Mesenchymal stem cell (in vitro differentiated cells and primary cell): ENCODE data around the gene LHX2.

Source experiments
- DNase-seq: peaks from one replicate; pipeline ENCODE4 v3.0.0-alpha.2; 2013
- H2AFZ ChIP-seq: one replicate; pipeline ENCODE4 v1.6.1; 2013; ENCODE audit warnings: low read depth, mild to moderate bottlenecking, control low read depth, inconsistent platforms, low read length, moderate library complexity
- H2AK5ac ChIP-seq: 2 replicates; pipeline ENCODE4 v1.6.1; 2013; ENCODE audit warnings: low read length, moderate library complexity, mild to moderate bottlenecking, inconsistent platforms; ENCODE audit not compliant: severe bottlenecking
- H2BK120ac ChIP-seq: one replicate; pipeline ENCODE4 v1.6.1; 2013; ENCODE audit warnings: low read depth, mild to moderate bottlenecking, inconsistent platforms, low read length, moderate library complexity
- H2BK12ac ChIP-seq, 2 experiments: one replicate each; pipeline ENCODE4 v1.6.1; 2013; ENCODE audit warnings: inconsistent platforms in 2 of 2, low read length in 2 of 2, mild to moderate bottlenecking in 2 of 2, moderate library complexity in 2 of 2, control low read depth in 1 of 2
- H2BK15ac ChIP-seq: one replicate; pipeline ENCODE4 v1.6.1; 2013; ENCODE audit warnings: mild to moderate bottlenecking, low read depth, inconsistent platforms; ENCODE audit not compliant: poor library complexity, severe bottlenecking
- H2BK5ac ChIP-seq: 2 replicates; pipeline ENCODE4 v1.6.1; 2013; ENCODE audit warnings: low read depth, mild to moderate bottlenecking, low read length, control low read depth, inconsistent platforms; ENCODE audit not compliant: poor library complexity, severe bottlenecking
- H3K14ac ChIP-seq, 2 experiments: one replicate each; pipeline ENCODE4 v1.6.1; 2013; ENCODE audit warnings: inconsistent platforms in 2 of 2, low read length in 2 of 2, control low read depth in 1 of 2, mild to moderate bottlenecking in 1 of 2, moderate library complexity in 1 of 2
- H3K18ac ChIP-seq, 2 experiments: one replicate each; pipeline ENCODE4 v1.6.1; 2013; ENCODE audit warnings: inconsistent platforms in 2 of 2, low read length in 2 of 2, control low read depth in 1 of 2, low read depth in 1 of 2, mild to moderate bottlenecking in 1 of 2
- H3K23ac ChIP-seq, 2 experiments: one replicate each; pipeline ENCODE4 v1.6.1; 2013; ENCODE audit warnings: inconsistent platforms in 2 of 2, low read length in 2 of 2, mild to moderate bottlenecking in 2 of 2, moderate library complexity in 2 of 2, control low read depth in 1 of 2
- H3K27ac ChIP-seq: 2 replicates; pipeline ENCODE4 v1.5.1; 2013; ENCODE audit warnings: mild to moderate bottlenecking, moderate library complexity, low read length, control low read depth, inconsistent platforms; ENCODE audit not compliant: poor library complexity, severe bottlenecking
- H3K27me3 ChIP-seq, 2 experiments: 2 replicates each; pipeline versions ENCODE4 v1.6.1 to v1.7.0; 2013; ENCODE audit warnings: low read length in 2 of 2, mild to moderate bottlenecking in 2 of 2, moderate library complexity in 2 of 2, control low read depth in 1 of 2, inconsistent platforms in 1 of 2; ENCODE audit not compliant: control insufficient read depth in 1 of 2, insufficient read depth in 1 of 2
- H3K36me3 ChIP-seq, 2 experiments: 2 replicates each; pipeline versions ENCODE4 v1.6.1 to v1.7.0; 2013; ENCODE audit warnings: low read length in 2 of 2, control low read depth in 1 of 2, inconsistent platforms in 1 of 2, low read depth in 1 of 2, mild to moderate bottlenecking in 1 of 2; ENCODE audit not compliant: insufficient read depth in 2 of 2, control insufficient read depth in 1 of 2
- H3K4ac ChIP-seq, 2 experiments: one replicate each; pipeline ENCODE4 v1.6.1; 2013; ENCODE audit warnings: inconsistent platforms in 2 of 2, low read length in 2 of 2, mild to moderate bottlenecking in 2 of 2, moderate library complexity in 2 of 2, control low read depth in 1 of 2, low read depth in 1 of 2
- H3K4me1 ChIP-seq: 2 replicates; pipeline ENCODE4 v1.6.1; 2013; ENCODE audit warnings: low read depth, low read length, control low read depth; ENCODE audit not compliant: control insufficient read depth, insufficient read depth
- H3K4me2 ChIP-seq: 2 replicates; pipeline ENCODE4 v1.6.1; 2013; ENCODE audit warnings: low read length, mild to moderate bottlenecking, inconsistent platforms; ENCODE audit not compliant: poor library complexity, severe bottlenecking
- H3K4me3 ChIP-seq, 2 experiments: 2 replicates each; pipeline versions ENCODE4 v1.5.1 to v1.7.0; 2013; ENCODE audit warnings: low read length in 2 of 2, mild to moderate bottlenecking in 2 of 2, control low read depth in 1 of 2, low read depth in 1 of 2; ENCODE audit not compliant: insufficient read depth in 1 of 2
- H3K79me1 ChIP-seq: replicated peaks from 2 replicates; pipeline ENCODE4 v1.6.1; 2013; ENCODE audit warnings: mild to moderate bottlenecking, control low read depth, low read length, inconsistent platforms; ENCODE audit not compliant: poor library complexity, severe bottlenecking
- H3K9ac ChIP-seq: 2 replicates; pipeline ENCODE4 v1.7.0; 2013; ENCODE audit warnings: mild to moderate bottlenecking, low read length, moderate library complexity
- H3K9me3 ChIP-seq: 2 replicates; pipeline ENCODE4 v1.7.0; 2013; ENCODE audit warnings: mild to moderate bottlenecking, low read length; ENCODE audit not compliant: control insufficient read depth
- H4K8ac ChIP-seq: one replicate; pipeline ENCODE4 v1.6.1; 2013; ENCODE audit warnings: inconsistent platforms, mild to moderate bottlenecking, low read length, moderate library complexity
- H4K91ac ChIP-seq: one replicate; pipeline ENCODE4 v1.6.1; 2013; ENCODE audit warnings: mild to moderate bottlenecking, low read length, inconsistent platforms
- WGBS: methylation state at CpG from one replicate; pipeline ENCODE4 v1.1.7; 2013; ENCODE audit warnings: mixed read lengths; 5-methylcytosine and 5-hydroxymethylcytosine counted together

Gene LHX2

DNA sequence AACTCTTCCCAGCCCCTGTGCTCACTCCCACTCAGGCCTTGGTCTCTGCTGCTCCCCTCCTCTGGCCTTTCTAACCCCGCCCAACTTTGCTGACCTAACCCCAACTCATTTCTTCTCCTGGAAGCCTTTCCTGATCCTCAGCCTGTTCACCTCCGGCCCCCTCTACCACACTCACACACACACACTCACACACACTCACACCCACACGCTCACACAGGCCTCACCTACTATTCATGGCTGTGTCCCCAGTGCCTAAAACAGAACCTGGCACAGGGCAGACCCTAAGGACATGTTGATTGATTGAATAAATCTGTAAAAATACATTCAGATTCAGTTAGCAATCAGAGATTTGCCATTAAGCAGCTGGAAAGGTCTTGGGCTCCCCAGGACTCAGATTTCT, 28.5 kb upstream of the LHX2 start:
- H3K27me3 ChIP-seq, result peaks cover 78 to 80% of the 10 kb centered on the region in 2 experiments
- H3K23ac ChIP-seq, result no peak overlapping the region
- no peak overlapping the region for H3K27ac ChIP-seq
- no peak overlapping the region for H2BK12ac ChIP-seq
- no peak overlapping the region for H3K14ac ChIP-seq
- no peak overlapping the region for H3K4me2 ChIP-seq
- H3K4me1 ChIP-seq, result no peaks in the 10 kb centered on the region
- H2AFZ ChIP-seq, result no peak overlapping the region
- no peak overlapping the region for H2BK15ac ChIP-seq
- H2AK5ac ChIP-seq, result no peak overlapping the region
- no peak overlapping the region for H2BK5ac ChIP-seq
- no peak overlapping the region for H4K91ac ChIP-seq
- H4K8ac ChIP-seq, result no peak overlapping the region
- H3K9ac ChIP-seq, result no peak overlapping the region
- H3K79me1 ChIP-seq, result no peaks in the 10 kb centered on the region
- H3K4ac ChIP-seq, result no peak overlapping the region
- no peak overlapping the region for H3K4me3 ChIP-seq
- no peak for DNase-seq
- H3K18ac ChIP-seq, result no peak overlapping the region
- 64% methylated on average over 3 of the region's 3 CpGs for WGBS
- H2BK120ac ChIP-seq, result no peak overlapping the region
- H3K36me3 ChIP-seq, result no peaks in the 10 kb centered on the region
- peaks cover 5% of the 10 kb centered on the region for H3K9me3 ChIP-seq

DNA sequence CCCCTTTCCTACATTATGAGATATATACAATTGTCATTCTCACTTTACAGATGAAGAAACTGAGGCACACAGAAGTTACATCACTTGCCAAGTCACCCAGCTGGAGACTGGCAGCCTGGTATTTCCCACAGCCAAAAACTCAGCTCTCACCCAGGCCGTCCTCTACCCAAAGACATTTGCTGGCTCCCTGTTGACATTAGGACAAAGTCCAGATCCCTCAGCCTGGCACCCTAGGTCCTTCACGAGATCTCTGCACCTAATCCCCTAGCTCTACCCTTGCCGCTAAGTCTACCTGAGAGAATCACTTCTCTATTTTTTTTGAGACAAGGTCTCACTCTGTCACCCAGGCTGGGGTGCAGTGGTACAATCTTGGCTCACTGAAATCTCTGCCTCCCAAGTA, 26.8 kb upstream of the LHX2 start:
- Histone ChIP-seq H3K14ac (no peak overlapping the region), H3K23ac (no peak overlapping the region), H3K79me1 (no peaks in the 10 kb centered on the region), H2AK5ac (no peak overlapping the region), H2BK15ac (no peak overlapping the region), H3K36me3 (no peaks in the 10 kb centered on the region), H3K27me3 (peaks cover 81 to 83% of the 10 kb centered on the region in 2 experiments), H2AFZ (no peak overlapping the region), H3K18ac (no peak overlapping the region), H4K91ac (no peak overlapping the region), H4K8ac (no peak overlapping the region), H3K4me1 (no peaks in the 10 kb centered on the region), H3K27ac (no peak overlapping the region), H2BK120ac (no peak overlapping the region), H3K4ac (no peak overlapping the region), H2BK5ac (no peak overlapping the region), H3K9me3 (peaks cover 5% of the 10 kb centered on the region), H2BK12ac (no peak overlapping the region), H3K4me2 (no peak overlapping the region), H3K9ac (no peak overlapping the region), H3K4me3 (no peak overlapping the region)
- WGBS, result 96% methylated on average over 3 of the region's 3 CpGs
- DNase-seq, result no peak

DNA sequence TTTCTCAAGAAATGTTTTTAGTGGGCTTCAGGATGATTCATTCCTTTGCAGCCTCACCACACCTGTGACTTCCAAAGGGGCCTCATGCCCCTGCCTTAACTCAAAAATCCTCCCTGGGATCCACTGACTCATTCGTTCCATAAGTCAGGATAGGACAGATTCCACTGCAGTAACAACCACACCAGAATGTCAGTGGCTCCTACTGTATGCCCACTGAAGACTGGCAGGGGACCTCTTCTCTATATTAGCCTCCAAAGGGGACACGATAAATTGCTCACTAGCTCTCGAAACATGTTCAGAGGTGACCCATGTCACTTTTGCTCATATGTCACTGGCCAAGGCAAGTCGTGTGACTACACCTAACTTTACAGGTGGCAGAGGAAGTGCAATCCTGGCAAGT, 25.7 kb upstream of the LHX2 start:
- Histone ChIP-seq H4K8ac (no peak overlapping the region), H2BK5ac (no peak overlapping the region), H3K4ac (no peak overlapping the region), H2AFZ (no peak overlapping the region), H3K9ac (no peak overlapping the region), H3K4me1 (no peaks in the 10 kb centered on the region), H3K14ac (no peak overlapping the region), H2BK120ac (no peak overlapping the region), H3K18ac (no peak overlapping the region), H4K91ac (no peak overlapping the region), H3K4me3 (no peak overlapping the region), H2BK12ac (no peak overlapping the region), H2BK15ac (no peak overlapping the region), H2AK5ac (no peak overlapping the region), H3K4me2 (no peak overlapping the region), H3K36me3 (no peaks in the 10 kb centered on the region), H3K79me1 (no peaks in the 10 kb centered on the region), H3K27me3 (peaks cover 77 to 83% of the 10 kb centered on the region in 2 experiments), H3K27ac (no peak overlapping the region), H3K23ac (no peak overlapping the region), H3K9me3 (peaks cover 5% of the 10 kb centered on the region)
- WGBS, result 68% methylated on average over 4 of the region's 4 CpGs
- no peak for DNase-seq

DNA sequence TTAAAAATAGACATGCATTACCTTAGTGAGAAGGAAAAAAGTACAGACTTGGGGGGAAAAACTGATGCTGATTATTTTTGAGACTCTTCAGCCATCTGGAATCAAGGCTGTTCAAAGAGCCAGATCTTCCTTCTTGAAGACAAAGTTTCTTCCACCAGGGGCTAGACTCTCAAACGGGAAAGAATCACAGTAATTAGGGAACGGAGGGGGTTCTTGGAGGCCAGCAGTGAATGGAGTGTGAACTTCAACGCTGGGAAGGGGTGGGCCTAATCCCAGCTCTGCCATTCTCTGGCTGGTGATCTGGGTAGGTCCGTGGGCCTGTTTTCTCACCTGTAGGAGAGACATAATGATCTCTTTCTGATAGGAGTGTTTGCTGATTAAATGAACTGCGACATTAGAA, 21.1 kb upstream of the LHX2 start:
- no peak overlapping the region for H3K23ac ChIP-seq
- no peak overlapping the region for H3K27ac ChIP-seq
- no peaks in the 10 kb centered on the region for H3K4me1 ChIP-seq
- H3K36me3 ChIP-seq, result no peaks in the 10 kb centered on the region
- H2AFZ ChIP-seq, result no peak overlapping the region
- H3K14ac ChIP-seq, result no peak overlapping the region
- no peak overlapping the region for H3K18ac ChIP-seq
- H3K9ac ChIP-seq, result no peak overlapping the region
- no peak overlapping the region for H3K4ac ChIP-seq
- no peak overlapping the region for H4K91ac ChIP-seq
- H2BK15ac ChIP-seq, result no peak overlapping the region
- no peaks in the 10 kb centered on the region for H3K79me1 ChIP-seq
- peaks cover 49 to 66% of the 10 kb centered on the region in 2 experiments for H3K27me3 ChIP-seq
- H3K4me3 ChIP-seq, result no peak overlapping the region
- H2AK5ac ChIP-seq, result no peak overlapping the region
- no peak overlapping the region for H4K8ac ChIP-seq
- no peak overlapping the region for H2BK12ac ChIP-seq
- H3K9me3 ChIP-seq, result peaks cover 5% of the 10 kb centered on the region
- no peak overlapping the region for H2BK5ac ChIP-seq
- DNase-seq, result no peak
- H2BK120ac ChIP-seq, result no peak overlapping the region
- WGBS, result 34% methylated on average over 5 of the region's 5 CpGs
- no peak overlapping the region for H3K4me2 ChIP-seq
